A549 (cell line): Measurements from ENCODE around the gene PLCH1.

Source experiments
- CEBPB ChIP-seq, 2 experiments: fragments of >200 bp in 1 of 2; sonication (Bioruptor Twin) in 1 of 2; formaldehyde crosslinking in 1 of 2; IDR thresholded peaks; 2 replicates each; pipeline ENCODE4 v1.6.1; 2012 to 2016
- EP300 ChIP-seq, 2 experiments: fragments of >200 bp; sonication (Bioruptor Twin); formaldehyde crosslinking; IDR thresholded peaks; 2 replicates in 1 of 2; 3 replicates in 1 of 2; pipeline ENCODE4 v1.6.1; 2016 to 2017
- FOSL2 ChIP-seq, 2 experiments: fragments of 450-650 bp in 1 of 2; fragments of >200 bp in 1 of 2; sonication (Bioruptor Twin) in 1 of 2; formaldehyde crosslinking; IDR thresholded peaks; 2 replicates each; pipeline versions ENCODE4 v1.5.0 to v1.6.1; 2016 to 2020; ENCODE audit warnings: mild to moderate bottlenecking in 1 of 2, moderate library complexity in 1 of 2
- JUNB ChIP-seq: fragments of >200 bp; sonication (Bioruptor Twin); formaldehyde crosslinking; IDR thresholded peaks from 2 replicates; pipeline ENCODE4 v1.6.1; 2016
- KDM5A ChIP-seq: fragments of 200-600 bp; sonication (generic); IDR thresholded peaks from 2 replicates; pipeline ENCODE4 v1.6.1; 2016; ENCODE audit warnings: antibody characterized with exemption, mild to moderate bottlenecking
- MAX ChIP-seq: IDR thresholded peaks from 2 replicates; pipeline ENCODE4 v1.6.1; 2012
- MAZ ChIP-seq: fragments of 150-350 bp; IDR thresholded peaks from 2 replicates; pipeline ENCODE4 v1.6.1; 2014; ENCODE audit warnings: antibody characterized with exemption, low read depth, low read length, borderline replicate concordance
- NR3C1 ChIP-seq: fragments of >200 bp; sonication (Bioruptor Twin); formaldehyde crosslinking; IDR thresholded peaks from 3 replicates; pipeline ENCODE4 v1.6.1; 2017
- POLR2A ChIP-seq: IDR thresholded peaks from 2 replicates; pipeline ENCODE4 v1.6.1; 2012; ENCODE audit warnings: mild to moderate bottlenecking, low read length
- RFX5 ChIP-seq: fragments of 450-650 bp; IDR thresholded peaks from 2 replicates; pipeline ENCODE4 v1.7.1; 2014; ENCODE audit warnings: antibody characterized with exemption, mild to moderate bottlenecking, moderate library complexity
- ZFP36 ChIP-seq: fragments of 450-650 bp; IDR thresholded peaks from 2 replicates; pipeline ENCODE4 v1.6.1; 2014; ENCODE audit warnings: borderline replicate concordance; ENCODE audit not compliant: partially characterized antibody
- TF ChIP-seq, protein P1 (sequence below): fragments of >200 bp; sonication (Bioruptor Twin); formaldehyde crosslinking; IDR thresholded peaks from 3 replicates; pipeline ENCODE4 v1.5.1; 2016
- TF ChIP-seq, protein P2 (sequence below): fragments of 200-600 bp; sonication (generic); IDR thresholded peaks from 2 replicates; pipeline ENCODE4 v1.6.1; 2016; ENCODE audit warnings: antibody characterized with exemption, mild to moderate bottlenecking, moderate library complexity

DNA sequence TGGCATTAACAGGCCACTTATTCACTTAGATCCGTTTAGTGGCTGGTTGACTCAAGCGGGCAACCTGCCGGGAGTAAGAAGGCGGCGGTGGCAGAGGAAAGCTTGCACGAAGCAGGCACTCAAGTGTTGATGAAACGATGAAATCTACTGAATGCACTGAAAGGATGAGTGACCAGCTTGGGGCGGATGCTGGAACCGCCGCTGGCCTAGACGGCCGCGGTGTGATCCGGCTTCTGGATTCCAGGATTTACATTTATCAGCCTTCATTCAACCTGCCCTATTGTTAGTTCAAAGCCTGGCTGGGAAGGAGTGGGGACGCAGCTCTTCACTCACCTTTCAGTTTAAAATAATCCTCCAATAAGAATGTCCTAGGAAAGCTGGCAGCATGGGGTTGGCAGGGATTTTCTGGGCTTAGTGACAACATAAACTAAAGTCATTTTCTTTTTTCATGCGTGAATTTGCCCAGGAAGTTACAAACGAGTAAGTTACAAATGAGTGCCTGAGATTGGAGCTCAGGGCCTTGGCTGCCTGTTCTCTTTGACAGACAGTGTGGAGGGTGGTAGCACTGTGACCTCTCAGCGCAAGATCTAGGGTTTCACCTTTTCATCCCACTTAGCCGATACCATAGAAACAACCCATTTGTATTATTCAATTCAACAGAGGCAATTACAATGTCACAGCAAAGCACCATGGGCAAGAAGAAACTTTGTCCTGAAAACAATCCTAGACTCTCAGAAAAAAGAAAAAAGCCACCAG is 1.1 kb upstream of the PLCH1 start:
- TF ChIP-seq, protein P1, sequence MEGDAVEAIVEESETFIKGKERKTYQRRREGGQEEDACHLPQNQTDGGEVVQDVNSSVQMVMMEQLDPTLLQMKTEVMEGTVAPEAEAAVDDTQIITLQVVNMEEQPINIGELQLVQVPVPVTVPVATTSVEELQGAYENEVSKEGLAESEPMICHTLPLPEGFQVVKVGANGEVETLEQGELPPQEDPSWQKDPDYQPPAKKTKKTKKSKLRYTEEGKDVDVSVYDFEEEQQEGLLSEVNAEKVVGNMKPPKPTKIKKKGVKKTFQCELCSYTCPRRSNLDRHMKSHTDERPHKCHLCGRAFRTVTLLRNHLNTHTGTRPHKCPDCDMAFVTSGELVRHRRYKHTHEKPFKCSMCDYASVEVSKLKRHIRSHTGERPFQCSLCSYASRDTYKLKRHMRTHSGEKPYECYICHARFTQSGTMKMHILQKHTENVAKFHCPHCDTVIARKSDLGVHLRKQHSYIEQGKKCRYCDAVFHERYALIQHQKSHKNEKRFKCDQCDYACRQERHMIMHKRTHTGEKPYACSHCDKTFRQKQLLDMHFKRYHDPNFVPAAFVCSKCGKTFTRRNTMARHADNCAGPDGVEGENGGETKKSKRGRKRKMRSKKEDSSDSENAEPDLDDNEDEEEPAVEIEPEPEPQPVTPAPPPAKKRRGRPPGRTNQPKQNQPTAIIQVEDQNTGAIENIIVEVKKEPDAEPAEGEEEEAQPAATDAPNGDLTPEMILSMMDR, result no peak
- TF ChIP-seq MAX (peak; percentile 23; the same call in 1 of the 2 replicates), ZFP36 (no peak), EP300 (IDR thresholded peaks at IDR 0.05) (no peak), FOSL2 (IDR thresholded peaks at IDR 0.05) (no peak), FOSL2 (CRISPR knock-in tag; IDR thresholded peaks at IDR 0.05) (no peak), MAZ (no peak), CEBPB (IDR thresholded peaks at IDR 0.05) (no peak), JUNB (no peak), RFX5 (no peak), KDM5A (no peak), POLR2A (no peak), NR3C1 (no peak)
- TF ChIP-seq, protein P2, sequence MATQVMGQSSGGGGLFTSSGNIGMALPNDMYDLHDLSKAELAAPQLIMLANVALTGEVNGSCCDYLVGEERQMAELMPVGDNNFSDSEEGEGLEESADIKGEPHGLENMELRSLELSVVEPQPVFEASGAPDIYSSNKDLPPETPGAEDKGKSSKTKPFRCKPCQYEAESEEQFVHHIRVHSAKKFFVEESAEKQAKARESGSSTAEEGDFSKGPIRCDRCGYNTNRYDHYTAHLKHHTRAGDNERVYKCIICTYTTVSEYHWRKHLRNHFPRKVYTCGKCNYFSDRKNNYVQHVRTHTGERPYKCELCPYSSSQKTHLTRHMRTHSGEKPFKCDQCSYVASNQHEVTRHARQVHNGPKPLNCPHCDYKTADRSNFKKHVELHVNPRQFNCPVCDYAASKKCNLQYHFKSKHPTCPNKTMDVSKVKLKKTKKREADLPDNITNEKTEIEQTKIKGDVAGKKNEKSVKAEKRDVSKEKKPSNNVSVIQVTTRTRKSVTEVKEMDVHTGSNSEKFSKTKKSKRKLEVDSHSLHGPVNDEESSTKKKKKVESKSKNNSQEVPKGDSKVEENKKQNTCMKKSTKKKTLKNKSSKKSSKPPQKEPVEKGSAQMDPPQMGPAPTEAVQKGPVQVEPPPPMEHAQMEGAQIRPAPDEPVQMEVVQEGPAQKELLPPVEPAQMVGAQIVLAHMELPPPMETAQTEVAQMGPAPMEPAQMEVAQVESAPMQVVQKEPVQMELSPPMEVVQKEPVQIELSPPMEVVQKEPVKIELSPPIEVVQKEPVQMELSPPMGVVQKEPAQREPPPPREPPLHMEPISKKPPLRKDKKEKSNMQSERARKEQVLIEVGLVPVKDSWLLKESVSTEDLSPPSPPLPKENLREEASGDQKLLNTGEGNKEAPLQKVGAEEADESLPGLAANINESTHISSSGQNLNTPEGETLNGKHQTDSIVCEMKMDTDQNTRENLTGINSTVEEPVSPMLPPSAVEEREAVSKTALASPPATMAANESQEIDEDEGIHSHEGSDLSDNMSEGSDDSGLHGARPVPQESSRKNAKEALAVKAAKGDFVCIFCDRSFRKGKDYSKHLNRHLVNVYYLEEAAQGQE, result no peak
